Amniotic epithelial cell (primary cell): ENCODE results near the gene MTMR1.

Source experiments
- DNase-seq: peaks from one replicate; pipeline ENCODE4 v3.0.0-alpha.2; 2010; ENCODE audit warnings: low read depth

Gene MTMR1

DNA sequence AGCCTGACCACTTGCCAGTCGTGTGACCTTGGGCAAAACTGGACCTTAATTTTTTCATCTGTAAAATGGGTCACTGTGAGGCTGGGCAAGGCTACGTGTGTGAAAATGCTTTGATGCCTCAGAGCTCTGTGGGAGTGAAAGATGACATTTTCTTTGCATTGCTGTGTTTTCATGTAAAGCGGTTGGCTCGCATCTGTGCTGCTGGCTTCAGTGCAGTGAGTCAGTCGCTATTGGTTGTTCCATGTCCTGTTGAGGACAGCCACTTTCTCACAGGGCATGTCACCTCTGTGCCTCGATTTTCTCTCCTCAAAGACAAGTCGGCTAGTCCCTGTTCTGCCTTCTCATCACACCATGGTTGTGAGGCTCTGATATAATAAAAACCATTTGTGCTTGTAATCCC lies 4.4 kb downstream of the MTMR1 start:
- no peak for DNase-seq

- no peak for DNase-seq
Observed at GRCh38 chrX:150698981-150699380, 5.8 kb downstream of the MTMR1 start.

DNA sequence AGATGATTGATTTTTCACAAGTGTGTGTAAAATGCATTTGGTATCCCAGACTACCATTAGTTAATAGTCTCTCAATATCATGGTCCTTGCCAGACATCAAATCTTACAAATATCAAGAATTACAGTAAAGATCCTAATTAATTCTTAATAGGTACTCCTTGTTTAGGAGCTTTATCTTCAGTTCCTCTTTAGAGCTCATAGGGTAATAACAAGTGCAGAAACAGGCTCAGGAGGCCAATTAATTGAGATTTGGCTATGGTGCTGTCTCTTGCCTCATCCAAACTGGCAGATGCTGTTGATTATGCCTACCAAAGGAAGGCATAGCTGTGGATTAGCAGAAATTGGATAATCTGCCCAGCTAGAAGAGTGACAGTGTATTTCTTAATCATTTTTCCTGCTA lies 6.9 kb downstream of the MTMR1 start:
- no peak for DNase-seq

- no peak for DNase-seq
Observed at GRCh38 chrX:150701377-150701776, 8.2 kb downstream of the MTMR1 start.

GRCh38 chrX:150702966-150703694 lies 9.9 kb downstream of the MTMR1 start:
- DNase-seq = no peak

DNA sequence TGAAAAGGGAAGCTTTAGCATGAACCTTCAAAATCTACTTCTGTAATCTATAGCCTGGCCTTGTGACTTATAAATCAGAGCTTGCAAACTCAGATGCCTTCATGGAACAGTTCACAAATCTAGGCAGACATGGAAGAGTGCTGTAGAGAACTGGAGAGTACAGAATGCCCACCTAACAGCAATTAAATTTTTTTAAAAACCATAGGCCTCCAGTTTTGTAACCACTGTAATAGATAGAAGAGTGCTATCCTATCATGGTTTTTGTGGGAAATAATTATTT lies 10.4 kb downstream of the MTMR1 start:
- DNase-seq = no peak

GRCh38 chrX:150704030-150704613 lies 10.9 kb downstream of the MTMR1 start:
- peak; percentile 88 for DNase-seq

DNA sequence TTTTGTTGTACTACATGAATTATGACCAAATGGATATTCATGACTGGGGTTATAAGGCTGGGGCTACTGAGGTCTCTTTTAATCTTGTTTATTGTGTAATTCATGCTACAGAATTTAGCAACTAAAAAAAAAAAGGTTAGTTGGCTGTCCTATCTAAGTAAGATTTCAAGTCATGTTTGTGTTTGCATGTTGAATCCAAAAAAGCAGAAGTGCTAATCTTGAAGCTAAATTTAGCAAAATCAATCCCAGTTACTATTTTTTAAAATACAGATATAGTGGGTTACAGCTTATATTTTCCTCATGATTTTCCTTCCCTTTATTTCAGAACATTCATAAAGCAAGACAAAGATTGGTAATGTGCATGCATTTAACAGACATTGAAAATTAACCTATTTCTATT lies 19.4 kb downstream of the MTMR1 start:
- no peak for DNase-seq

- DNase-seq = no peak
Observed at GRCh38 chrX:150715184-150715583, 22.0 kb downstream of the MTMR1 start.

- no peak for DNase-seq
Observed at GRCh38 chrX:150719621-150720020, 26.4 kb downstream of the MTMR1 start.

- DNase-seq = no peak
Observed at GRCh38 chrX:150729956-150730355, 36.8 kb downstream of the MTMR1 start.

DNA sequence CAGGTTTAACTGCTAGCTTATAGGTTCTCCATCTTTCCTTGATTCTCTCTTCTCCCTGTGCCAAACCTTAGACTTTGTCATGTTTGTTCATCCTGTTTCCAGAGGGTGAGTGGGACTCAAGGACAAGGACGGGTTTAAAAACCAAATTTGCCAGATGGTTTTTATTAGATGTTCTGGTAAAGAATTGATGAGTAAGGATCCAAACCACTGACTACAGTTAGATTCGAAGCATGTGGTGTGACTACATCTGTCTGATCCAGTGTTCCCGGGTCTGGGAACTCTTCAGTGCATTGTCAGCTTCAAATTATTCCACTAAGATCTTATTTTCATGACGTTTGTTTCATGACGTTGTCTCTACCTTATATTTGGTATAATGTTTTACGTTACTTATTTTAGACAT lies 37.5 kb downstream of the MTMR1 start:
- DNase-seq = no peak

GRCh38 chrX:150731795-150732194 lies 38.6 kb downstream of the MTMR1 start:
- peak; percentile 94 for DNase-seq

- DNase-seq = no peak
Observed at GRCh38 chrX:150736475-150736874, 43.3 kb downstream of the MTMR1 start.

- no peak for DNase-seq
Observed at GRCh38 chrX:150752124-150752523, 58.9 kb downstream of the MTMR1 start.

- no peak for DNase-seq
Observed at GRCh38 chrX:150753357-150753756, 60.2 kb downstream of the MTMR1 start.

DNA sequence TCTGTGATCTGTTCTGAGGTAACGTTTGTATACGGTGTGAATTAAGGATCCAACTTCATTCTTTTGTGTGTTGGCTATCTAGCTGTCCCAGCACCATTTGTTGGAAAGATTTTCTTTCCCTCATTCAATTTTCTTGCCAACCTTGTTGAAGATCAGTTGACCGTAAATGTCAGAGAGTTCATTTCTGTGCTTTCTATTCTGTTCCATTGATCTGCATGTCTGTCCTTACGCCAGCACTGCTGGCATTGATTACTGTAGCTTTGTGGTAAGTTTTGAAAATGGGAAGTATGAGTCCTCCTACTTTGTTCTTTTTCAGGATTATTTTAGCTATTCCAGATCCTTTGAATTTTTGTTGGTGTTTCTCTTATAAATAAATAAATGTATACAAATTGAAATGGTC lies 60.8 kb downstream of the MTMR1 start:
- no peak for DNase-seq

DNA sequence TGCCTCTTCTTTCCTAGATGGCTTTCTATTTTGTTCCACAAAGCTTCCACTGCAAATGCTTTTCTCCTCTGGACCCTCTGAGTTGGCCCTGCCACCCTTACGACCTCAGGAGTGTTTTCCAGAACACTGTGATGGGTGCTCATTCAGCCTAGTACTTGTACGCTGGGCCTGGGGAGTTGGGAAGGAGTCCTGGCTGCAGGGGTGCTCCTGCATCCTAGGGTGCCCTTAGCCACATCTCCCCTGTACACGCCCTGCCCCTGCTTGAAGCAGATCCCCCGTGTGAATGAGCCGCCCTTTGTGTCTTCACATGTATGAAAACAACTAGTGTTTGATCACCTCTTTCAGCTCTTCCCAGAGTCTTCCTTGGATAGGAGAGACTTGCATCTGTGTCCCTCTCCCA lies 64.2 kb downstream of the MTMR1 start:
- no peak for DNase-seq

DNA sequence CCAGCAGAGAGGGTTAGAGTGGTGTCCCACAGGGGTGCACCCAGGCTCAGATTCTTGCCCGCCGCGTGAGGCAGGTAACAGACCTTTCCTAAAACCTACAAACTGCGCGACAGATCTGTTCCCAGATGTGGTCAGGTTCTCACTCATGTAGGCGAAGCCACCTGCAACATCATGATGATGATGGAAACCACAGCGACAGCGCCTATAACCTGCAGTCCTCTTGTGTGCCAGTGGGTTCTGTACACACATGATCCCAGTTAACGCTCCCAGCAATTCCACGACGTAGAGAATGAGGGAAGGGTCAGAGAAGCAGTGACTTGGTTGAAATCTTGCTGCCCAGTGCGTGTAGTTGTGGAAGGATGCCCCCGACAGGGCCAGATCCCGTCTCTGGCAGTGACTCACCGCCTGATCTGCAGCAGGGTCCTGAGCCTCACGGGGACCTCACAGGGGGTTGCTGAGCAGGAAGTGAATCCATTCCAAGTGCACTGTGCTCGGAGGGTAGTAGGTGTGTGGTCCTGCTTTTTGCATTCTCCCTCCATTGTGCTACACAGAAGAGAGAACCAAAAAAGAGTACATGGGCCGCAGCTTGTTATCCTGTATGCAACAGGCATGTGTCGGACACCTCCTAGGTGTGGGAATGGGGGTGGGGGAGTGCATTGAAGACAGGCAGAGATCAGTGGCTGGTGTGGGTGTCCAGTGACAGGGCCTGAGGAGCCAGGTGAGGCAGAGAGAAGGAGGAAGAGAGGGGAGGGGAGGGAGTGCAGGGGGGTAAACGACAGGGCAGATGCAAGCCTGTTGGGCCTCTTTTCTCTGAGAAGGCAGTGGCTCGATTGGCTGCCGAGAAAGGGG lies 66.6 kb downstream of the MTMR1 start:
- no peak for DNase-seq

GRCh38 chrX:150761176-150761818 lies 68.1 kb downstream of the MTMR1 start:
- no peak for DNase-seq

DNA sequence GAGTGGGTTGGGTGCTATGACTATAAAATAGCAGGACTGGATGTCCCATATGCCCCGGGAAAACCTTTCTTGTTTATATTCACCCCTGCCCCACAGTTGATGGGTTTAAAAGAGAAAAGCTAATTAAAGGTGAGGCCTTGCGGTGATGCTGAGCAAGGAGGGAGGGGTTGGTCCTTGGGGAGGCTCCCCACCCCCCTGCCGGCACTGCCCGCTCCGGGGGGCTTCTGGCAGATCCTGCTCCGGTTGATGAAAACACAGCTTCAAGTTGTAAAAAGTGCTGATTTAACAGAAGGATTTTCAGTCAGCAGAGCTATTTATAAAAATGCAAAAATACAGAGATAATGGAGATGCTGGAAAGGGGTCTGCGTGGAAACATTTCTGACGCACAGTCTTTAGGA lies 68.6 kb downstream of the MTMR1 start:
- no peak for DNase-seq

- DNase-seq = peak; percentile 39
Observed at GRCh38 chrX:150762258-150763165, 69.3 kb downstream of the MTMR1 start.
